ENCODE measurements around the gene PLPP3. TPM values are rescaled to one million over a fixed set of nuclear protein-coding genes. Genes with fewer than 3 reads are reported as not detected.

PLPP3 gene
- total RNA-seq, 2 donors from 2014 or later = 83.1 to 94.1 TPM

GRCh38 chr1:56561227-56562019 is 17.9 kb downstream of the PLPP3 start:
- H3K4me1 ChIP-seq = peaks cover 0 to 64% of the 10 kb centered on the region in 2 donors
- no peak for DNase-seq (ENCODE audit: low spot score)
- H3K9me3 ChIP-seq = no peaks in the 10 kb centered on the region
- no peak overlapping the region for H3K4me3 ChIP-seq
- peak overlapping the region; percentile 19 to 28 for H3K27ac ChIP-seq
- H3K36me3 ChIP-seq = no peaks in the 10 kb centered on the region
- TF ChIP-seq, protein P1, sequence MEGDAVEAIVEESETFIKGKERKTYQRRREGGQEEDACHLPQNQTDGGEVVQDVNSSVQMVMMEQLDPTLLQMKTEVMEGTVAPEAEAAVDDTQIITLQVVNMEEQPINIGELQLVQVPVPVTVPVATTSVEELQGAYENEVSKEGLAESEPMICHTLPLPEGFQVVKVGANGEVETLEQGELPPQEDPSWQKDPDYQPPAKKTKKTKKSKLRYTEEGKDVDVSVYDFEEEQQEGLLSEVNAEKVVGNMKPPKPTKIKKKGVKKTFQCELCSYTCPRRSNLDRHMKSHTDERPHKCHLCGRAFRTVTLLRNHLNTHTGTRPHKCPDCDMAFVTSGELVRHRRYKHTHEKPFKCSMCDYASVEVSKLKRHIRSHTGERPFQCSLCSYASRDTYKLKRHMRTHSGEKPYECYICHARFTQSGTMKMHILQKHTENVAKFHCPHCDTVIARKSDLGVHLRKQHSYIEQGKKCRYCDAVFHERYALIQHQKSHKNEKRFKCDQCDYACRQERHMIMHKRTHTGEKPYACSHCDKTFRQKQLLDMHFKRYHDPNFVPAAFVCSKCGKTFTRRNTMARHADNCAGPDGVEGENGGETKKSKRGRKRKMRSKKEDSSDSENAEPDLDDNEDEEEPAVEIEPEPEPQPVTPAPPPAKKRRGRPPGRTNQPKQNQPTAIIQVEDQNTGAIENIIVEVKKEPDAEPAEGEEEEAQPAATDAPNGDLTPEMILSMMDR (IDR thresholded peaks at IDR 0.05) = no peak
- H3K27me3 ChIP-seq = no peaks in the 10 kb centered on the region

GRCh38 chr1:56557746-56558145 is 21.6 kb downstream of the PLPP3 start:
- H3K9me3 ChIP-seq = no peaks in the 10 kb centered on the region
- H3K27ac ChIP-seq = no peak overlapping the region
- no peak for DNase-seq (ENCODE audit: low spot score)
- H3K4me1 ChIP-seq = peaks cover 0 to 49% of the 10 kb centered on the region in 2 donors
- H3K4me3 ChIP-seq = no peak overlapping the region
- H3K36me3 ChIP-seq = no peaks in the 10 kb centered on the region
- no peaks in the 10 kb centered on the region for H3K27me3 ChIP-seq
- TF ChIP-seq, protein P1 (IDR thresholded peaks at IDR 0.05) = no peak

GRCh38 chr1:56555448-56555847 is 23.9 kb downstream of the PLPP3 start:
- Histone ChIP-seq H3K27me3 (no peaks in the 10 kb centered on the region), H3K27ac (peak overlapping the region; percentile 26 to 27), H3K9me3 (no peaks in the 10 kb centered on the region), H3K4me3 (no peak overlapping the region), H3K36me3 (no peaks in the 10 kb centered on the region), H3K4me1 (peaks cover 0 to 54% of the 10 kb centered on the region in 2 donors)
- TF ChIP-seq, protein P1 (IDR thresholded peaks at IDR 0.05) = no peak
- DNase-seq (ENCODE audit: low spot score) = no peak

DNA sequence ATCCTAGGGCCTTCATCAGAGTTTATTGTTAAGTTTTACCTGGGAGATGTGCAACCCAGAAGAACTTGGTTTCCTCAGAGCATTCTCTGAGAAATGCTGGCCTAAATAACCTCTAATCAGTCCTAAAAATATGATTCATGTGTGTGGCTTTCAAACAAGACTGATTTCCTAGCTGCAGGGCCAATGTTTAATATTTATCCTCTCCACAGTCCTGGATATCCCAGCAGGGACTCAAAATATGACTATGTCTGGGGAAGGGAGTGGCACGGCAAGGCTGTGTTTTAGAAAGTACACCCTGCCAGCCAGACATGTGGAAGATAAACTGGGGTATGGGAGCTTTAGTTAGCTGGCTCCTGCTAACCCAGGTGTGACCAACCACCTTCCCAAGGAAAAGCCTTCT is 26.3 kb downstream of the PLPP3 start:
- Histone ChIP-seq H3K36me3 (no peaks in the 10 kb centered on the region), H3K27me3 (no peaks in the 10 kb centered on the region), H3K9me3 (no peaks in the 10 kb centered on the region), H3K27ac (peak overlapping the region; percentile 1 to 36), H3K4me3 (no peak overlapping the region), H3K4me1 (peaks cover 0 to 69% of the 10 kb centered on the region in 2 donors)
- TF ChIP-seq, protein P1 (IDR thresholded peaks at IDR 0.05) = no peak
- DNase-seq (ENCODE audit: low spot score) = no peak

DNA sequence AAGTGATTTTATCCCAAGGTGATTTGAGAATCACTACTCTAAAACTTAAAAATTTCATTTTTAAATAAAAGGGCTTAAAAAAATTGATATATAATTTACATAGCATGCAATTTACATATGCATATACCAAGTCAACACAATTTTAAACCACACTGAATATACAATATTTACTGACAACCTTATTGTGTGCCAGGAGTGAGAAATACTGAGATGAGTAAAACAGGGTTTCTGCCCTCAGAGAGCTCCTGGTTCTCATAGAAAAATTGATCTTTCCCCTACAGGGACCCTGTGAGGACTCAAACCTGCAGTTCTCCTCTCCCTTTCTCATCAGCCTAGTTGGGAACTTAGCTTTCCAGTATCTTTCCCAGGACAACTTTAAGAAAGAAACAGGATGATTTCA is 27.0 kb downstream of the PLPP3 start:
- Histone ChIP-seq H3K9me3 (no peaks in the 10 kb centered on the region), H3K36me3 (no peaks in the 10 kb centered on the region), H3K4me1 (peaks cover 0 to 76% of the 10 kb centered on the region in 2 donors), H3K27me3 (no peaks in the 10 kb centered on the region), H3K27ac (peak overlapping the region; percentile 1 to 36), H3K4me3 (no peak overlapping the region)
- DNase-seq (ENCODE audit: low spot score) = no peak
- TF ChIP-seq, protein P1 (IDR thresholded peaks at IDR 0.05) = no peak

Data from right atrium auricular region (tissue), 2 donors.